OCI-LY1 (cell line): Measurements from ENCODE around the gene FAM107B.

Source experiments
- CTCF ChIP-seq: fragments of 200-600 bp; sonication (generic), shearing (Covaris generic); IDR thresholded peaks from 2 replicates; pipeline ENCODE4 v1.5.1; 2017; ENCODE audit warnings: mild to moderate bottlenecking, antibody characterized with exemption, low read length, moderate library complexity, mixed read lengths
- EZH2 ChIP-seq: fragments of 200-600 bp; sonication (generic), shearing (Covaris generic); IDR thresholded peaks from 2 replicates; pipeline ENCODE4 v1.8.0; 2017; ENCODE audit warnings: borderline replicate concordance, mixed run types, mild to moderate bottlenecking, antibody characterized with exemption, low read length, moderate library complexity, mixed read lengths

- no peak for TF ChIP-seq CTCF
- TF ChIP-seq EZH2 = no peak
Measured at GRCh38 chr10:14601326-14601725, 173.4 kb downstream of the FAM107B start.
